Gastroesophageal sphincter (tissue), 4 donors: ENCODE data around the gene CHD5. TPM values are rescaled to one million over a fixed set of nuclear protein-coding genes. Genes with fewer than 3 reads are reported as not detected.

Source experiments
- ATAC-seq: fragments of 150-250 bp; one replicate; pipeline ENCODE4 v1.9.1; 2016; ENCODE audit warnings: mild to moderate bottlenecking, moderate library complexity
- H3K27ac ChIP-seq, 4 donors: fragments of 200-600 bp; sonication (generic) in 3 of 4; 1 replicate in 3 of 4; 2 replicates in 1 of 4; pipeline ENCODE4 v1.5.1; 2016 to 2019
- H3K27me3 ChIP-seq: fragments of 200-600 bp; sonication (generic); one replicate; pipeline ENCODE4 v1.5.1; 2019
- H3K36me3 ChIP-seq, 2 donors: fragments of 200-600 bp; sonication (generic); one replicate each; pipeline ENCODE4 v1.5.1; 2019; ENCODE audit warnings: control low read depth in 1 of 2
- H3K4me1 ChIP-seq, 3 donors: fragments of 200-600 bp; sonication (generic); 1 replicate in 2 of 3; 2 replicates in 1 of 3; pipeline ENCODE4 v1.5.1; 2016 to 2019; ENCODE audit warnings: control low read depth in 2 of 3
- H3K4me3 ChIP-seq, 2 donors: fragments of 200-600 bp; sonication (generic); one replicate each; pipeline ENCODE4 v1.5.1; 2019; ENCODE audit warnings: mild to moderate bottlenecking in 1 of 2, moderate library complexity in 1 of 2
- H3K9me3 ChIP-seq, 3 donors: fragments of 200-600 bp; sonication (generic); one replicate each; pipeline ENCODE4 v1.5.1; 2017 to 2019; ENCODE audit warnings: control low read depth in 2 of 3
- EP300 ChIP-seq: sonication (generic); formaldehyde crosslinking; IDR thresholded peaks from one replicate; pipeline ENCODE4 v1.6.1; 2017; ENCODE audit warnings: antibody characterized with exemption, mild to moderate bottlenecking
- POLR2A ChIP-seq, 2 donors: fragments of 450-650 bp; IDR thresholded peaks; one replicate each; pipeline ENCODE4 v1.6.1; 2017; ENCODE audit warnings: antibody characterized with exemption in 2 of 2, mild to moderate bottlenecking in 2 of 2, moderate library complexity in 1 of 2
- POLR2AphosphoS5 ChIP-seq: sonication (generic); formaldehyde crosslinking; IDR thresholded peaks from one replicate; pipeline ENCODE4 v1.6.1; 2017; ENCODE audit warnings: antibody characterized with exemption
- WGBS, 2 donors: methylation state at CpG; one replicate each; pipeline ENCODE4 v1.1.5; 2018; ENCODE audit warnings: low coverage in 1 of 2; 5-methylcytosine and 5-hydroxymethylcytosine counted together
- total RNA-seq, 4 donors: library from RNA; depleted of rRNA; stranded (reverse); fragments of >200 nt; gene quantifications; one replicate each; pipeline ENCODE4 v1.1.0, GENCODE V29; 2016
- TF ChIP-seq, protein P1 (sequence below), 4 experiments: fragments of 200-600 bp in 2 of 4; fragments of 450-650 bp in 2 of 4; sonication (generic) in 1 of 4; IDR thresholded peaks; one replicate each; pipeline ENCODE4 v1.5.1; 2017 to 2019; ENCODE audit warnings: antibody characterized with exemption in 4 of 4, mild to moderate bottlenecking in 2 of 4, moderate library complexity in 2 of 4

Gene CHD5
- total RNA-seq, 4 donors from 2014 or later = 4.4 to 34.9 (median 9.2) TPM

DNA sequence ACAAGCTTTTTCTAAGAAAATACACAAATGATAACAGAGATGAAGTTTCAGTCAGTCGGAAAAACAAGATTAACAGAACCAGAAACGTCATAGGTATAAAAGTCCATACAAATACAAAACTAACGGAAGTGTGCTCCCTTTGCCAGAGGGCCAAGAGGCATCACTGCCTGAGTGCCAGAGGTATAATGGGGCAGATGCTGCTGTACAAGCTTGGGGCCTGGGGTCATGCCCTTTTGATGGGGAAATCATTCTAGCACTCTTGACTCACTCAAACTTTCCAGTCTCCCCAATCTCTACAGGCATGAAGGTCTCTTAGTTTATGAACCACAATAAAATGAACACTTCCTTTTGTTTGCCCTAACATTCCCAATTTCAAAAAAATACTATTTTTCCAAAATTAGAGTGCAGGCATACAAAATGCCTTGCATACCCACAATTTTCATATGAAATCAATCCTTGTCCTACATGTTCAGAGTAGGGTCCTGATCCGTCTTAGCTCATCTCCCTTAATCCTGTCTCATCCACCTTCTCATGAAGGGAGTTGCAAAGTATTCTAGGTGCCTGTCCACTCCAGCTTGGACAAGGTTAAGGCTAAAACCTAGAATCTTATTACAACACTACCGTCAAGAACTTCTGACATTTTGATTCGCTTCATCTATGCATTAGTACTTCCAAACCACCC is 17.8 kb upstream of the CHD5 start:
- peaks cover 4 to 56% (median 22%) of the 10 kb centered on the region in 3 donors for H3K4me1 ChIP-seq
- peak overlapping the region in 1 of 2 donors; percentile 59 for H3K4me3 ChIP-seq
- H3K27ac ChIP-seq = no peak overlapping the region
- TF ChIP-seq POLR2AphosphoS5 = no peak
- TF ChIP-seq POLR2A (IDR thresholded peaks at IDR 0.05) = no peak
- no peak for TF ChIP-seq EP300
- TF ChIP-seq, protein P1, sequence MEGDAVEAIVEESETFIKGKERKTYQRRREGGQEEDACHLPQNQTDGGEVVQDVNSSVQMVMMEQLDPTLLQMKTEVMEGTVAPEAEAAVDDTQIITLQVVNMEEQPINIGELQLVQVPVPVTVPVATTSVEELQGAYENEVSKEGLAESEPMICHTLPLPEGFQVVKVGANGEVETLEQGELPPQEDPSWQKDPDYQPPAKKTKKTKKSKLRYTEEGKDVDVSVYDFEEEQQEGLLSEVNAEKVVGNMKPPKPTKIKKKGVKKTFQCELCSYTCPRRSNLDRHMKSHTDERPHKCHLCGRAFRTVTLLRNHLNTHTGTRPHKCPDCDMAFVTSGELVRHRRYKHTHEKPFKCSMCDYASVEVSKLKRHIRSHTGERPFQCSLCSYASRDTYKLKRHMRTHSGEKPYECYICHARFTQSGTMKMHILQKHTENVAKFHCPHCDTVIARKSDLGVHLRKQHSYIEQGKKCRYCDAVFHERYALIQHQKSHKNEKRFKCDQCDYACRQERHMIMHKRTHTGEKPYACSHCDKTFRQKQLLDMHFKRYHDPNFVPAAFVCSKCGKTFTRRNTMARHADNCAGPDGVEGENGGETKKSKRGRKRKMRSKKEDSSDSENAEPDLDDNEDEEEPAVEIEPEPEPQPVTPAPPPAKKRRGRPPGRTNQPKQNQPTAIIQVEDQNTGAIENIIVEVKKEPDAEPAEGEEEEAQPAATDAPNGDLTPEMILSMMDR (IDR thresholded peaks at IDR 0.05) = no peak
- H3K36me3 ChIP-seq = peaks cover 0 to 47% of the 10 kb centered on the region in 2 donors
- no peaks in the 10 kb centered on the region for H3K9me3 ChIP-seq
- H3K27me3 ChIP-seq = no peaks in the 10 kb centered on the region
- no peak for ATAC-seq
- WGBS, 2 donors = 39 to 47% methylated on average over 5 to 6 of the region's 6 CpGs

DNA sequence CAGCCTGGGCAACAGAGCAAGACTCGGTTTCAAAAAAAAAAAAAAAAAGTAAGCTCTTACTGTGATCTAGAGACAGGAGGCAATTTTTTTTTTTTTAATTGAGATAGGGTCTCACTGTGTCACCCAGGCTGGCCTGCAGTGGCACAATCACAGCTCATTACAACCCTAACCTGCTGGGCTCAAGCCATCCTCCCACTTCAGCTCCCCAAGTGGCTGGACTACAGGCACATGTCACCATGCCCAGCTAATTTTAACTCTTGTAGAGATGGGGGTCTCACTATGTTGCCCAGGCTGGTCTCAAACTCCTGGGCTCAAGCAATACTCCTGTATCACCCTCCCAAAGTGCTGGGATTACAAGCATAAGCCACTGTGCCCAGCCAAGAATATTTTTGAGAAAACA is 11.8 kb upstream of the CHD5 start:
- TF ChIP-seq, protein P1 (IDR thresholded peaks at IDR 0.05) = no peak
- TF ChIP-seq EP300 (no peak), POLR2A (IDR thresholded peaks at IDR 0.05) (no peak), POLR2AphosphoS5 (no peak)
- H3K27ac ChIP-seq = no peak overlapping the region
- H3K4me1 ChIP-seq = peaks cover 0 to 28% (median 2%) of the 10 kb centered on the region in 3 donors
- H3K27me3 ChIP-seq = no peaks in the 10 kb centered on the region
- H3K4me3 ChIP-seq = no peak overlapping the region
- 67 to 83% methylated on average over 1 of the region's 1 CpG for WGBS, 2 donors
- ATAC-seq = no peak
- peaks cover 0 to 97% of the 10 kb centered on the region in 2 donors for H3K36me3 ChIP-seq
- H3K9me3 ChIP-seq = no peaks in the 10 kb centered on the region

DNA sequence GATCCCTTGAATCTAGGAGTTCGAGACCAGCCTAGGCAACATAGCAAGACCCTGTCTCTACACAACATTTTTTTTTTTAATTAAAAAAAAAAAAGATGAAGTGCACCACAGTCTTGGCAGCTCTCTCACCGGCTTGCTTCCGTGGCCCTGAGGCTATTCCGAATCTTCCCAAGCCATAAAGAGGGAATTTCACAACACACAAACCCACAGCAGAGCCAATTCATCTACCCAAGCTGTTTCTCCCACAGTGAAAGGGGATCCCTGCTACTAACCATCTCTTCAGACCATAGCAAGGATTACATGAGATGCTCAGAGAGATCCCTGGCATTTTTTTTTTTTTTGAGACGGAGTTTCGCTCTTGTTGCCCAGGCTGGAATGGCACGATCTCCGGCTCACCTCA is 8.3 kb upstream of the CHD5 start:
- peaks cover 0 to 86% of the 10 kb centered on the region in 2 donors for H3K36me3 ChIP-seq

DNA sequence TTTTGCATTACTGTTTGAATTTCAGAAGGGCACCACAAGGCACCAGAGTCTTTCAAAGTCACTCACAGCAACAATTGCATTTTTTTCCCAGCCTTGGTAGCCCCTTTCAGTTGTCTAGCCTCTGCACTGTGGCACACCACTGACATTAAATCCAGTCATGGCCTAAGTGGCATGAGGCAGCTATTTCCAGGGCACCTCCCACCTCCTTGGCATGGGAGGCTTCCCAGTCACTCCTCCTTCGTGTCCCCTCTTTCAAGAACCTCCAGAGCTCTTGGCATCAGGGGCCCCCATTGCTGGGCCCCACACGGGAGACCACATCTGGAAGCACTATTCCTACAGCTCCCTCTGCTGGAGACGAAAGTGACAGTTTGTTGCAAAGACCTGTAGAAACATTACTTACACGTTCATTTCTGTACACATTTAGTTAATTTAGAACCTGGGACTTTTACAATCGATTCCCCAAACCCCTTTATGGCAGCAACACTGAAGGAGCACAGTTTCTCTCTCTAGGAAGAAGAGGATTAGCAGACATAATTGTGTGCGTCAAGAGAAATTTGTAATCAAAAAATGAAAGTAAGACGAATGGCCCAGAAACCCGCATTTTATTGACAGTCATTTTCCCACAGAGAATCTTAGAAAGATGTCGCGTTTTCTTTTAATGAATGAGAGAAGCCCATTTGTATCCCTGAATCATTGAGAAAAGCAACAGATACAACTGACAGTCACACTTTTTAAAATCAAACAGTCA is 5.7 kb upstream of the CHD5 start:
- WGBS, 2 donors = 66 to 71% methylated on average over 6 to 10 of the region's 10 CpGs
- ATAC-seq = no peak
- H3K27ac ChIP-seq = peak overlapping the region in 3 of 4 donors; percentile 10 to 37 (median 11)

More for the DNA sequence above, 8.3 kb upstream of the CHD5 start:
- peaks cover 0 to 17% (median 0%) of the 10 kb centered on the region in 3 donors for H3K4me1 ChIP-seq
- H3K27ac ChIP-seq = no peak overlapping the region
- TF ChIP-seq POLR2A (IDR thresholded peaks at IDR 0.05) = no peak
- no peak for TF ChIP-seq POLR2AphosphoS5
- TF ChIP-seq EP300 = no peak
- TF ChIP-seq, protein P1 (IDR thresholded peaks at IDR 0.05) = no peak
- WGBS, 2 donors = 0 to 69% methylated on average over 1 to 3 of the region's 8 CpGs
- no peaks in the 10 kb centered on the region for H3K27me3 ChIP-seq
- no peak for ATAC-seq
- no peak overlapping the region for H3K4me3 ChIP-seq
- H3K9me3 ChIP-seq = no peaks in the 10 kb centered on the region

More for the DNA sequence above, 5.7 kb upstream of the CHD5 start:
- no peak overlapping the region for H3K4me3 ChIP-seq
- no peaks in the 10 kb centered on the region for H3K9me3 ChIP-seq
- H3K36me3 ChIP-seq = peaks cover 0 to 62% of the 10 kb centered on the region in 2 donors
- H3K4me1 ChIP-seq = peaks cover 0 to 26% (median 4%) of the 10 kb centered on the region in 3 donors
- TF ChIP-seq POLR2AphosphoS5 = no peak
- TF ChIP-seq, protein P1 (IDR thresholded peaks at IDR 0.05) = peak in 2 of 4 experiments; percentile 18 to 48
- H3K27me3 ChIP-seq = peaks cover 2% of the 10 kb centered on the region
